Measurements from ENCODE around the gene ZBTB16.

Gene ZBTB16

GRCh38 chr11:114088216-114088615 is 28.7 kb downstream of the ZBTB16 start (continued):
- no peak for TF ChIP-seq PRDM6 (tag by site-specific recombination; IDR thresholded peaks at IDR 0.05)
- no peak for TF ChIP-seq INSM2 (tag by site-specific recombination; IDR thresholded peaks at IDR 0.05)

GRCh38 chr11:114088836-114089235 is 29.3 kb downstream of the ZBTB16 start:
- no peaks in the 10 kb centered on the region for H3K9me3 ChIP-seq (ENCODE audit: control insufficient read depth, insufficient read depth, low read depth, low read length)
- no peak overlapping the region for H3K27ac ChIP-seq (ENCODE audit: extremely low read depth, low read depth, low read length)
- no peaks in the 10 kb centered on the region for H3K4me1 ChIP-seq (ENCODE audit: control insufficient read depth, insufficient read depth, low read length)
- TF ChIP-seq ZNF518A (tag by site-specific recombination; conservative IDR thresholded peaks at IDR 0.05; ENCODE audit: low read depth) (no peak), ZNF585B (tag by site-specific recombination; IDR thresholded peaks at IDR 0.05) (no peak), ZSCAN23 (tag by site-specific recombination; IDR thresholded peaks at IDR 0.05) (no peak), ZNF266 (tag by site-specific recombination; IDR thresholded peaks at IDR 0.05; ENCODE audit: low read depth) (no peak), GLIS1 (tag by site-specific recombination; IDR thresholded peaks at IDR 0.05) (no peak), ZNF580 (tag by site-specific recombination; IDR thresholded peaks at IDR 0.05) (no peak), ZNF223 (tag by site-specific recombination; IDR thresholded peaks at IDR 0.05) (no peak), MZF1 (tag by site-specific recombination; IDR thresholded peaks at IDR 0.05; ENCODE audit: borderline replicate concordance) (no peak), GFI1B (tag by site-specific recombination; IDR thresholded peaks at IDR 0.05) (no peak), ZNF274 (IDR thresholded peaks at IDR 0.05; ENCODE audit: low read length) (no peak), ZNF274 (tag by site-specific recombination; IDR thresholded peaks at IDR 0.05; ENCODE audit: borderline replicate concordance) (no peak), KLF9 (tag by site-specific recombination; IDR thresholded peaks at IDR 0.05; ENCODE audit: low read depth) (no peak), SETDB1 (IDR thresholded peaks at IDR 0.05; ENCODE audit: insufficient read length, low read length) (no peak)
- no peaks in the 10 kb centered on the region for H3K36me3 ChIP-seq (ENCODE audit: control insufficient read depth in 2 of 2, insufficient read depth in 1 of 2, low read length in 2 of 2)
- ChIA-PET CTCF (interaction anchor here (0.8 kb wide), 2 partner anchors 20 to 28 kb away, joined by 3 read pairs; no protein-coding TSS in a partner anchor), POLR2A (no interaction called here)
- no peak overlapping the region for H3K4me3 ChIP-seq (ENCODE audit: low read depth, low read length)

- Histone ChIP-seq H3K9me3 (ENCODE audit: control insufficient read depth, insufficient read depth, low read depth, low read length) (no peaks in the 10 kb centered on the region), H3K4me1 (ENCODE audit: control insufficient read depth, insufficient read depth, low read length) (no peaks in the 10 kb centered on the region), H3K4me3 (ENCODE audit: low read depth, low read length) (no peak overlapping the region), H3K27ac (ENCODE audit: extremely low read depth, low read depth, low read length) (no peak overlapping the region), H3K36me3 (ENCODE audit: control insufficient read depth in 2 of 2, insufficient read depth in 1 of 2, low read length in 2 of 2) (no peaks in the 10 kb centered on the region)
- ChIA-PET CTCF (interaction anchor here (0.8 kb wide), 1 partner anchor 19 kb away, joined by 3 read pairs; no protein-coding TSS in a partner anchor), POLR2A (no interaction called here)
- TF ChIP-seq ZNF169 (tag by site-specific recombination; IDR thresholded peaks at IDR 0.05) (no peak), ZNF843 (tag by site-specific recombination; IDR thresholded peaks at IDR 0.05) (no peak), ZNF561 (tag by site-specific recombination; IDR thresholded peaks at IDR 0.05; ENCODE audit: borderline replicate concordance) (no peak), ZNF175 (tag by site-specific recombination; IDR thresholded peaks at IDR 0.05) (no peak), ZSCAN18 (tag by site-specific recombination; IDR thresholded peaks at IDR 0.05) (no peak)
Observed at GRCh38 chr11:114089748-114090147, 30.2 kb downstream of the ZBTB16 start.

Measured in HEK293 (cell line).